Jurkat, Clone E6-1 (cell line): ENCODE results near the gene ZFP57.
"Not testable (repeated sequence)": the region's sequence is repeated elsewhere in the genome, so short reads cannot be mapped to it uniquely, and the experiment has no call there.

Experiments used
- DNase-seq: peaks from one replicate; pipeline ENCODE4 v3.0.0-alpha.2; 2011; ENCODE audit warnings: low read depth, low spot score
- H3K4me3 ChIP-seq: 2 replicates; pipeline ENCODE4 v1.5.1; 2011; ENCODE audit warnings: mild to moderate bottlenecking, low read length, control low read depth, moderate library complexity

The ZFP57 gene

DNA sequence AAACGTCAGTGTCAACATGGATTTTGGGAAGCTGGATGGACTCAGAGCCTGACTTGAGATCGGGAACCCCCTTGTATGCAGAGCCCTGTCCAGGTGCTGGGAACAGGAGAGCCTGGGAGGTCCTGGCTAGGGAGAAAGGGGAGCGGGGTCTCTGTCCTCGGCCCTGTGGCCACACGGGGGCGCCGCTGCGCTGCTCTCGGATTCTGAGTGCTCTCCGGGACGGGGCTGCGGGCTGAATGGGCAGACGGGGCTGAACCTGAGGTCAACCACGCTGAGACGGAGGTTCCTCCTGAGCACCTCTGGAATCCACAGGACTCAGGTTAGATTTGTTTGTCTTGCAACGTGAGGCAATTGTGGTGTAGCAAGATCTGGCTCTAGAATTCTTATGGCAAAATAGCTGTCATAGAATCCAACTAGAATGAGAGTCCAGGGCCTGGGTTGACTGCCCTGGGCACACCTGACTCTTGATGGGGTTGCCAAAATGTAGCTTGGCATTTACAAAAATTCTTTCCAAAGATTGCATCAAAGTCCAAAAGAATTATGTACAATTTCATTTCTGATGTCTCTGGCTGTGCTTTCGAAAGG lies 21.7 kb upstream of the ZFP57 start:
- H3K4me3 ChIP-seq = no peak overlapping the region
- DNase-seq = no peak

DNA sequence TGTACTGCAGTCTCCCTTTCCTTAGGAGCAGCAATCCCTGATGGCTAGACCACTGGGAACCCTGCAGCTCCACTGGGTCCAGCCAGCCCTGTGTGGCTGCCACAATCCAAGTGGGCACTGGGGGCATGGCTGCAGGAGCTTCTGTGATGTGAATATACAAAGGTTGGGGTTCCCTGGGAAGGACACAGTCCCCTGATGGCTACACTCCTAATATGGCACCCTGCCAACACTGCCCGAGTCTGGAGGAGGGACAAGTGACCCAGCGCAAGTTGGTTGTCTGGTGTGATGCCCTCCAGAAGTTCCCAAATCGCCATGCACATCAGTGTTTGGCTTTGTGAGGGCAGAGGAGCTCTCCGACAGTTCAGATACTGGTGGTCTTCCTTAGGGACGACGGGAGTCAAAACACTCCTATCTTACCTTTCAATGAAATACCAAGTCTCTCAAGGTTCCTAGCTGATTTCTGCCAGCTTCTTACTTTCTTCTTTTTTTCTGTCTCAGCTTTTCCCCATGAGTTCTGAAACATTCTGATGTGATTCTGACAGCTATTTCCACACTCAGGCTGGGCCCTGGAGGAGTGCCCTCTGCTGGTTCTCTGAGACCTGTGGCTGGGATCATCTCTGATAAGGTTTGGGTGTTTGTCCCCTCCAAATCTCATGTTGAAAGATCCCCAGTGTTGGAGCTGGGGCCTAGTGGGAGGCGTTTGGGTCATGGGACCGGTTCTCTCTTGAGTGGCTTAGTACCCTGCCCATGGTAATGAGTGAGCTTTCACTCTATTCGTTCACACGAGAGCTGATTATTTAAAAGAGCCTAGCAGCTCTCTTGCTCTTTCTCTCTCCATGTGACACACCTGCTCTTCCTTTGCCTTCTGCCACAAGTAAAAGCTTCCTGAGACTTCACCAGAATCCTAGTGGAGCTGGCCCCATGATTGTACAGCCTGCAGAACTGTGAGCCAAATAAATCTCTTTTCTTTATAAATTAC lies 15.5 kb upstream of the ZFP57 start:
- H3K4me3 ChIP-seq = no peak overlapping the region
- no peak for DNase-seq

DNA sequence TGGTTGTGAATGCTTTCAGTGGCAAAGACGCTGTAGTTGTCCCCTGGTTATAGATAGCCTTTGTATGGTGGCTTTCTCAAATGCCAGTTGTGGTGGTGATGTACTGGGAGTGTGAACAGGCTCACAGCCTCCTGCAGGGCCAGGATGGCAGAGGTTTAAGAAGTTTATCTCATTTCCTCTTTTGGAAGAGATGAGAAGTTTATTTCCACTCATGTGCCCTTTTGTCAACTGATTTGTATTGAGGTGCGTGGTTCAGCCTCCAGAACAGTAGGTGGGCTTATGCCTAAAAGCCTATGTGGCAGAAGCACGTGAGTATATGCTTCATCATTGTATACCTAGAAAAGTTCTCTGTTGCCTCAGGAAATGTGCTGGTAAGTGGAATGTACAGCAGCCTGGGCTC lies 13.7 kb upstream of the ZFP57 start:
- H3K4me3 ChIP-seq = no peak overlapping the region
- no peak for DNase-seq

DNA sequence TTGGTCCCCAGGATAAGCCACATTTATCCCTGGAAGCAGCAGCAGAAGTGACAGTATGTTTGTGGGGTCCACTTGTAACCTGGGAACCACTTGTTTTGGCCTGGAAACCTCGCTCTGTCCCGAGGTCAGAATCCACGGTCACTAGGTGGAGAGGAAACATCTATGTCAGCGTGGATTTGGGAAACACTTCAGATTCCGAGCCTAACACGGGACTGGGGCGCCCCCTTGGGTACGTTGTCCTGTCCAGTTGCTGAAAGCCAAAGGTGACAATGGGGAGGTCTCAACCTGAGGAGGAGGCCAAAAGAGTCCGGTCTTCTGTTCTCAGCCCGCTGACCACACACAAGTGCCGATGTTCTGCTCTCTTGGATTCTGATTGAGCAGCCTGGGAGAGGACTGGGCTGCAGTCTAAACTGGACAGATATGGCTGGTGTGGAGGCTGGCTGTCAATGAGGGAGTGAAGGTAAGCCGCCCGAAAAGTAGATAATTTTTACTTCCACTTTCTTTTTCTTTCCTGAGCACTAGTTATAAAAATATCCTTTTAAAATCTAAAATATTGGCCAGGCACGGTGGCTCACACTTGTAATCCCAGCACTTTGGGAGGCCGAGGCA lies 4.9 kb upstream of the ZFP57 start:
- H3K4me3 ChIP-seq = no peak overlapping the region
- no peak for DNase-seq

DNA sequence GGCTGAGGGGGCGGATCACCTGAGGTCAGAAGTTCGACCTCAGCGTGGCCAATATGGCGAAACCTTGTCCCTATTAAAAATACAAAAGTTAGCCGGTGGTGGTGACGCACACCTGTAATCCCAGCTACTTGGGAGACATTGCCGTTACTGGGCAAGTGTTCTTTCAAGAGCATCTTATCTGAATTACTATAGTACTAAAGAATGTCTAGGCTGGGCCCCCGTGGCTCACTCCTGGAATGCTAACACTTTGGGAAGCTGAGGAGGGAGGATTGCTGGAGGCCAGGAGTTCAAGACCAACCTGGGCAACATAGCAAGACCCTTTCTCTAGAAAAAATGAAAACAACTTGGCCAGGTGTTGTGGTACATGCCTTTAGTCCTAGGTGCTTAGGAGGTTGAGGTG lies 859 bp upstream of the ZFP57 start:
- DNase-seq = no peak
- no peak overlapping the region for H3K4me3 ChIP-seq

DNA sequence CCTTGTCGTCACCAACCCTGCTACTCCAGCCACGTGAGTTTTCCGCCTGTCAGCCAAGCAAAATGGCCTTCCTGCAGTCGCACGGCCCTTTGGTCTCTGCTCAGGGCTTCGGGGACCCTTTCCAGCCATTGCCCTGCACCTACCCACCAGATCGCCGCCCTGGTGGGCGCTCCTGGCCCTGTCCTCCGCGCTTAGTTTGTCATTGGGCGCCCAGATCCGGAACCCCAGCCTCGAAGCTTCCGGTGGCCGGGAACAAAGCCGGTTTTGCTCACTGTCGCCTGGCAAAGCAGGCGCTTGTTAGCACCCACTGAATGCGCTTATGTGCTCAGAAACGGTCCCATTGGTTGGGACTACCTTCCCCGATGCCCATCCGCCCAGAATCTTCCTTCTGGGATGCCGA lies 536 bp downstream of the ZFP57 start:
- no peak overlapping the region for H3K4me3 ChIP-seq
- no peak for DNase-seq

DNA sequence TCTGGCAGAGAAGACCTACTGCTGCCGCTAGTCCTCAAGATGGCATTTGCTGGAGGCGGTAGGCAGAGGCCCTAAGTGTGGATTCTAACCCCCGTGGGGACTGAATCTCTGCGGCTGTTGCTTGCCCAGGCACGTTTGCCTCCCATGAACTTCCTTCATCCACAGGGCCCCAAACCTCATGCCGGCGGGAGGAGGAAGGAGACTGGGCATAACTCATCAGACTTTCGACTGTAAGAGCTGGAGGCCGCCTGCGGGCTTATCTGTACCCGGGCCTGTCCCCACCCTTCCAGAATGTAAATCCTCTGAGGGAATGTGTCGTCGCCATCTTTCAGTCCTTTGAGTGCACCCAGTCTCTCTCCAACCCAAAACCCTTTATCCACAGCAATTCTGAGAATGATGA lies 990 bp downstream of the ZFP57 start:
- DNase-seq = no peak

DNA sequence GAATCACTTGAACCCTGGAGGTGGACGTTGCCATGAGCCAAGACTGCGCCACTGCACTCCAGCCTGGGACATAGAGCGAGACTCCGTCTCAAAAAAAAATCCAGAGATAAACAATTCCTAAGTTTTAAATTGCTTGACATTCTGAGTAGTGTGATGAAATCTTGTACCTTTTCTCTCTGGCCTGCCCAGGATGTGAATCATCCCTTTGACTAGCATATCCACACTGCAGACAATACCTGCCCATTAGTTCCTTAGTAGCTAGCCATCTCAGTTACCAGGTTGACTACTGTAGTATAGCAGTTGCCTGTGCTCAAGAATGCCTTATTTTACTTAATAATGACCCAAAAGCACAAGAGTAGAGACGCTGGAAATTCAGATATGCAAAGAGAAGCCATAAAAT lies 2.8 kb downstream of the ZFP57 start:
- DNase-seq = no peak
- no peak overlapping the region for H3K4me3 ChIP-seq

More for the DNA sequence above, 990 bp downstream of the ZFP57 start:
- no peak overlapping the region for H3K4me3 ChIP-seq

DNA sequence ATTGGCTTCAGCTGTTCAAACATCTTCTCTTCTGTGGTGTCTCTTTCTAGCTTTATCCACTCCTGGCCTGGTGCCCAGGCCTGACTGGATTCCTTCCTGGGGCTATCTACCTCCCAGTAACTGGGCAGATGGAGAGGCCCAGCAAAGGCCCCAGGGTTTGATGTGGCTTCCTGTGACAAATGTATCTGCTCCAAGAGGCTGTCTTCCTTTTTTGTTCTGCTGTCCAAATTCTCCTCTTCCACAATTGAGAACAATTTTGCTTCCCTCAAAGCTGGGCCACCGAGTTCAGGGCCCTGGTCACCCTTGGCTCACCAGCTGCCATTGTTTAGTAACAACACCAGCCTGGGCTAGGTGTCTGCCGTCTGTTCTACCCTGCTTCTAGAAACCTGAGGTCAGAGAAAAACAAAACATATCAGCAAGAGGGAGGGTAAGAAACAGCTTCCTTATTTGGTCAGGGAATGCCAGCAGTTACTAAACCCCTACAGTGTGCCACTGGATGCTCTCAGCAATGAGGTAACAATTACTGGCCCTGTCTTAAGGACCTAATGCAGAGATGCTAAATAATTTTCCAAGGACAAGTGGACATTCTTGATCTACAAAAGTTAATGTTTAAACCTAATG lies 3.9 kb downstream of the ZFP57 start:
- DNase-seq = no peak

DNA sequence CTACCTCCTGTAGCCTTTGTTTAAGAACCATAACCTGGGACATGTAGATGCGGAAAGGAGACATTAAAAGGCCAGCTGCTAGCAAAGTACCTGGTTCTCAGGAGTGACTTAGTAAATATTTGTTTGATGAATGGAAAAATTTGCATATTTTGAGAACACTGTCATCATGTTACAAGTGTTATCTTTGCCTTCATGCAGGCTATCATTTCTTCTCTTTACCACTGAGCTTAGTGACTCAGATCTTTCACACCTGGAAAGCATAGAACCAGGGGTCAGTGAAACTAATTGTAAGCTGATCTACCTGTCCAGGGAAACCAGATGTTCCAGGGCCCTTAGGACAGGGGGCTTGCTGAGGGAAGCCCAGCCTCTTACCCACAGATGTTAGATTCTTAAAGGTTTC lies 5.4 kb downstream of the ZFP57 start:
- no peak overlapping the region for H3K4me3 ChIP-seq
- no peak for DNase-seq

More for the DNA sequence above, 3.9 kb downstream of the ZFP57 start:
- no peak overlapping the region for H3K4me3 ChIP-seq

DNA sequence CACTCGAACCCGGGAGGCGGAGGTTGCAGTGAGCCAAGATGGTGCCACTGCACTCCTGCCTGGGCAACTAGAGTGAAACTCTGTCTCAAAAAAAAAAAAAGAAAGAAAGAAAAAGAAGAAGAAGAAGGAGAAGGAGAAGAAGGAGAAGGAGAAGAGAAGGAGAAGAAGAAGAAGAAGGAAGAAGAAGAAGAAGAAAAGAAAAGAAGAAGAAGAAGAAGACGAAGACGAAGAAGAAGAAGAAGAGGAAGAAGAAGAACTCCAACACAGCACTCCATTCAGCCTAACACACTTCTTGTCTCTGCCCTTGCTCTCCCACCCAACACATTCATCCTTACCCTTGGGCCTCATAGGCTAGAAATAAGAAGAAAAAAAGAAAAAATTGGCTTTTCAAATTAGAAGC lies 6.9 kb downstream of the ZFP57 start:
- no peak overlapping the region for H3K4me3 ChIP-seq
- no peak for DNase-seq

DNA sequence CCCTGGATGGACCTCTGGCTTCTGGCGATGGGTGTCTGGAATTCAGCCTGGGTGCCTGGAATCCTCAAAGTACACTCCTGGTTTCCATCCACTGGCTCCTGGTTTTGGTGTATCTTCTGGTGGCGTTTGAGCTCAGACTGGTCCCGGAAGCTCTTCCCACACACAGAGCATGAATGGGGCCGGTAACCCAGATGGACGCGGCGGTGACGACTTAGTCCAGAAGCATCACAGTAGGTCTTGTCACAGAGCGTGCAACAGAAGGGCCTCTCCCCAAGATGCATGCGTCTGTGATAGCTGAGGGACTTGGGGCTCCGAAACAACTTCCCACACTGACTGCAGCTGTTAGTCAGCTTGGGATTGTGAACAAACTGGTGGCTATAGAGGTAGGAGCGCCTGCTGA lies 7.8 kb downstream of the ZFP57 start:
- H3K4me3 ChIP-seq = no peak overlapping the region
- no peak for DNase-seq

DNA sequence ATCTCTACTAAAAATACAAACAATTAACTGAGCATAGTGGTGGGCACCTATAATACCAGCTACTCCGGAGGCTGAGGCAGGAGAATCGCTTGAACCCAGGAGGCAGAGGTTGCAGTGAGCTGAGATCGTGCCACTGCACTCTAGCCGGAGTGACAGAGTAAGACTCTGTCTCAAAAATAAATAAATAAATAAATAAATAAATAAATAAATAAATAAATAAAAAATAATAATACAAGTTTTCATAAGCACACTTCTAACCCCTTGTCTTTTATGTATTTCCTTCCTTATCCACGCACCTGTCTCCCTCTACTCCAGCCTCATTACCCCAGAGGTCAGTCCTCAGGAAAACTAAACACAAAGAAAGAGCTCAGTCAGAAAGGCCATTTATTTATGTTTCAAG lies 8.8 kb downstream of the ZFP57 start:
- not testable (repeated sequence) for DNase-seq, H3K4me3 ChIP-seq

DNA sequence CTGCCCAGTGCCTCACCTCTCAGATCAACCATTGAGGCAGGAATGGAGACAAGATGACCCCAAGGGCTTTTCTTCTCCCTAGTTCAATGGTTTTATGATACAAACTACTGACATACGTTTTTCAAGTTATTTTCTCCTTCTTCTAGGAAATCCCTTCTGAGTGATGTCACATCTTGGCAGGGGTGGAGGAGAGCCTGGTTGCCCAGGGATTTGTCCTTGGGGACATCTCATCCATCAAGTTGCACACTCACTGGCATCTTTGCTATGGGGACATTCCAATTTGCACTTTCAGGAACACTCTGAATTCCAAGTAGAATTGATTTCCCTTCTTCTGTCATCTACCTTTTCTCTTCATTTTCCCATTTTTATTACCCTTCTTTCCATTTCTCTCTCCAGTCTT lies 9.9 kb downstream of the ZFP57 start:
- no peak for DNase-seq

DNA sequence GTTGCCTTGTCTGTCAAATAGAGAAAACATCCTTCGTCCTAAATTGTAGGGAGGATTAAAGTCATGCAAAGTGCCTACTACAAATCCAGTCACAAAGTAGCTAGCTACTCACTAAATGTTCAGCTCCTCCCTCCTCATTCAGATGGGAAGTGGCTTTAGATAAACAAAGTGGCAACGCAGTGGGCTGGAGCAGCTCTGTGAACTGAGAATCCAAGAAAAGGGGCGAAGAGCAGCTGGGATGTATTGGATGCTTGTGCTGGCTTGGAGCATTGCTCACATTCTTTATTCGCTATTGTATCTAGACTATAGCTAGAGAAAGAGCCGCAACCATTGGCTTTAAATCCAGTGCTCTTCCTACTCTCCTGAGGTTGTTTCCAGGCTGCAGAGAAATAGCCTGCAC lies 13.8 kb downstream of the ZFP57 start:
- H3K4me3 ChIP-seq = no peak overlapping the region

More for the DNA sequence above, 9.9 kb downstream of the ZFP57 start:
- H3K4me3 ChIP-seq = no peak overlapping the region

DNA sequence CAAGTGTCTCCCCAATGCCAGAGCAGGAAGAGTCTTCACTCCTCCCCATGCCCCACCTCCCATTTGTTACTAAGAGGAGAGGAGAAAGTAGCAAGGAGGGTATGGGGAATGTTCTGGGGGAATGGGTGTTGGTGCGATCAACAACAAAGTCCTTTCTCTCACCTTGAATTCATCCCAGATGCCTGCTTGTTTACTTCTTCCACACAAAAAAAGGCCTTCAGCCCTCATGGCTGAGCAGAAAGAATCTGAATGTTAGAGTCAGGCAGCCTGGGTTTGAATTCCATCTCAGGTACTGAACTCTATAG lies 14.2 kb downstream of the ZFP57 start:
- no peak overlapping the region for H3K4me3 ChIP-seq
- no peak for DNase-seq

More for the DNA sequence above, 13.8 kb downstream of the ZFP57 start:
- no peak for DNase-seq

DNA sequence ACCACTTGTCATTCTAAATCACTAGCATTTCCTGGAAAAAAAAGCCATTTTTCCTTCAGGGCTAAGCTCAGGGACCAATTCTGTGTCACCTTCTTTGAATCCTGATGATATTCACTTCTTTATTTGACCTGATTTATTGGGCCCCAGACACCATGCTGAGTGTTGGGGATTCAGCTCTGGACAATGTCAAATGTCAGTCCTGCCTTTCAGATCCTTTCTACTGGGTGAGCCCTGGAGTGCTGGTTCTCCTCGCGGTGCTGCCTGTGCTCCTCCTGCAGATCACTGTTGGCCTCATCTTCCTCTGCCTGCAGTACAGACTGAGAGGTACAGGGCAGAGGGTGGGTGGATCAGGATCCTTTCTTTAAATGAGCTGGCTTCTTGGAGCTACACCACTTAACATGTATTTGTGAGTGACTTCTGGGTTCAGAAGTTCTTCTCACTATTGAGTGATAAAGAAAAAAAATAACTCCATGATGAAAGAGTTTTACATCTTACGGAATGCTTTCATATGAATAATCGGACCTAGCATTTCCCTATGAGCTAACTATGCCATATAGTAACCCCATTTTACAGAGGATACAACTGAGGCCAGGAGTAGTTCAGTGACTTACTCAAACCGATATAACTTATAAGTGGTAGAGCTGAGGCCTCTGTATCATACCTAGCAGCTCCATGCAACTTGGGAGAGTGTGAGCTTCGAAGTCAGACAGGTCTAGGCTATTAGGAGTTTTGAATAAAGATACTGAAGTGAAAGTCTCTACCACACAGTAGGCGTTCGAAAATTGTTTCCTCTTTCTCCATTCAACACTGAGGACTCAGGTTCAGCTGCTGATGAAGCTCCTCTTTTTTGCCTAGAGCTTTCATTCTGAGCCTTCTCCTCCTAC lies 14.8 kb downstream of the ZFP57 start:
- no peak overlapping the region for H3K4me3 ChIP-seq
- DNase-seq = no peak

DNA sequence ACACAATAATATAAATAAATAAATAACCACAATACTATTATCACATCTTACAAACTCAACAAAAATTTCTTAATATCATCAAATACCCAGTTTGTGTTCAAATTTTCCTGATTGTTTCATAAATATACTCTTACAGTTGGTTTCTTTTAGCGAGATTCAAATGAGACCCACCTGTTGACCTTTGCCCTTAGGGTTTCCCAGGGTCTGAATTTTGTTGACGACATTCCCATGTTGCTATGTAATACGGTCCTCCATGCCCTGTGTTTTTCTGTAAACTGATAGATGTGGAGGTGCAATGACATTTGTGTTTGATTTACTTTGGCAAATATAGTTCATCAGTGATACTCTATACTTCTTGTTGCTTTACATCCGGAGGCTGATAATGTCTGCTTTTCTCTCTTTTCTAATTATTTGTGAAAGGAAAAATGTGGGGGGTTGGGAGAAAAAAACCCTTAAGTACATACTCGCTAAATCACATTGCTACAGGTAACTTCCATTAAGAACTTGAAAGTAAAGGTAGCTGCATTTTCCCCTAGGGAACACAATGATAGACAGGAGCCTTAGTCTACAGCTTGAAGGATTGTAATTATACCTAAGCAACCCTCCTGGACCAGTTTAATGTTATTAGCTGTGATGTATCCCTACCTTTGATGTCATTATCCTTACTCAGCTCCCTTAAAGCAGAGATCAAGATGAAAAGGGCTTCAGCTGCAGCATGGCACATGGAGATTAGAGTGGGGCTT lies 17.5 kb downstream of the ZFP57 start:
- no peak for DNase-seq
- H3K4me3 ChIP-seq = no peak overlapping the region
